HepG2 (cell line): ENCODE results near the gene MED12L. TPM values are rescaled to one million over a fixed set of nuclear protein-coding genes. Genes with fewer than 3 reads are reported as not detected.

Experiments
- ATAC-seq: fragments of 200-7000 bp; cut with Tn5 transposase; 3 replicates; pipeline ENCODE4 v1.9.1; 2020; ENCODE audit warnings: mild to moderate bottlenecking, moderate library complexity
- BruUV-seq: library from RNA; stranded (reverse); fragments of 400-500 nt; replicated peaks from 2 replicates; lab custom pipeline; 2021; lab: Mats Ljungman, UMichigan
- CTCF ChIA-PET: fragments of 300-600 bp; formaldehyde crosslinking; extraction: SDS; loops from one replicate; lab custom pipeline; 2021; ENCODE audit warnings: low total read pairs, inconsistent platforms, low intra/inter-chr PET ratio; lab: Yijun Ruan, JAX
- POLR2A ChIA-PET: fragments of 350-600 bp; sonication (Branson Sonifier 250); formaldehyde crosslinking; loops from one replicate; lab custom pipeline; 2020; ENCODE audit warnings: antibody characterized with exemption, inconsistent platforms; lab: Yijun Ruan, JAX
- DNase-seq: peaks from one replicate; pipeline ENCODE4 v3.0.0-alpha.2; 2015; ENCODE audit warnings: low spot score
- FAIRE-seq: peaks from 3 replicates; lab custom pipeline; 2011; peaks lifted over from hg19 to GRCh38; lab: Jason Lieb, UNC
- H2AFZ ChIP-seq: one replicate; pipeline ENCODE4 v1.6.1; 2011; ENCODE audit warnings: low read length, inconsistent platforms
- H3K27ac ChIP-seq: fragments of 300-600 bp; 3 replicates; pipeline ENCODE4 v1.8.0; 2011; ENCODE audit warnings: mixed run types, mild to moderate bottlenecking, mixed read lengths, low read length, inconsistent platforms; ENCODE audit not compliant: insufficient read depth; ENCODE audit errors: extremely low read length
- H3K27me3 ChIP-seq, 2 experiments: fragments of 200-600 bp in 1 of 2; 2 replicates in 1 of 2; 3 replicates in 1 of 2; pipeline versions ENCODE4 v1.6.0 to v1.8.0; 2011; ENCODE audit warnings: low read length in 2 of 2, mild to moderate bottlenecking in 2 of 2, moderate library complexity in 2 of 2, inconsistent platforms in 1 of 2; ENCODE audit not compliant: insufficient read depth in 2 of 2, control insufficient read depth in 1 of 2
- H3K36me3 ChIP-seq, 2 experiments: fragments of 200-600 bp in 1 of 2; replicated peaks in 1 of 2; 2 replicates in 1 of 2; 3 replicates in 1 of 2; pipeline versions ENCODE4 v1.5.1 to v1.8.0; 2011; ENCODE audit warnings: low read length in 2 of 2, inconsistent platforms in 1 of 2; ENCODE audit not compliant: insufficient read depth in 2 of 2, control insufficient read depth in 1 of 2
- H3K4me1 ChIP-seq: 2 replicates; pipeline ENCODE4 v1.5.1; 2012; ENCODE audit warnings: low read length, inconsistent platforms; ENCODE audit not compliant: insufficient read depth
- H3K4me2 ChIP-seq: 2 replicates; pipeline ENCODE4 v1.6.0; 2011; ENCODE audit warnings: low read depth, low read length, inconsistent platforms
- H3K4me3 ChIP-seq, 3 experiments: fragments of 200-600 bp in 1 of 3; sonication (generic), shearing (Covaris generic) in 1 of 3; replicated peaks in 1 of 3; 2 replicates each; pipeline ENCODE4 v1.5.1; 2011 to 2016; ENCODE audit warnings: low read length in 3 of 3, inconsistent platforms in 2 of 3, low read depth in 2 of 3, mild to moderate bottlenecking in 2 of 3, control low read depth in 1 of 3, mixed read lengths in 1 of 3; ENCODE audit not compliant: insufficient read depth in 1 of 3
- H3K79me2 ChIP-seq: one replicate; pipeline ENCODE4 v1.6.1; 2011; ENCODE audit warnings: low read length, inconsistent platforms; ENCODE audit not compliant: insufficient read depth
- H3K9ac ChIP-seq: 2 replicates; pipeline ENCODE4 v1.6.0; 2011; ENCODE audit warnings: mild to moderate bottlenecking, low read depth, low read length, inconsistent platforms; ENCODE audit not compliant: insufficient read depth
- H3K9me3 ChIP-seq: 2 replicates; pipeline ENCODE4 v1.5.1; 2012; ENCODE audit warnings: mild to moderate bottlenecking, low read length
- H4K20me1 ChIP-seq: 2 replicates; pipeline ENCODE4 v1.6.0; 2011; ENCODE audit warnings: inconsistent platforms, mild to moderate bottlenecking, low read length, moderate library complexity; ENCODE audit not compliant: insufficient read depth
- ETV5 ChIP-seq: IDR thresholded peaks from 2 replicates; pipeline ENCODE4 v1.6.1; 2018; ENCODE audit warnings: missing biosample characterization, missing genetic modification reagents, inconsistent platforms, borderline replicate concordance
- PRMT3 ChIP-seq: sonication (generic); formaldehyde crosslinking; IDR thresholded peaks from 2 replicates; pipeline ENCODE4 v1.8.1; 2022; ENCODE audit warnings: low read depth, mild to moderate bottlenecking, moderate library complexity, missing genetic modification reagents, borderline replicate concordance
- RNF2 ChIP-seq: fragments of 450-650 bp; conservative IDR thresholded peaks from 2 replicates; pipeline ENCODE4 v1.6.1; 2016; ENCODE audit warnings: low read depth
- ZNF782 ChIP-seq: sonication (generic); formaldehyde crosslinking; IDR thresholded peaks from 2 replicates; pipeline ENCODE4 v1.4.0; 2020; ENCODE audit warnings: missing genetic modification reagents, mild to moderate bottlenecking, borderline replicate concordance
- WGBS: methylation state at CpG from one replicate; pipeline ENCODE4 v1.1.6; 2017; ENCODE audit warnings: low lambda C conversion rate; 5-methylcytosine and 5-hydroxymethylcytosine counted together
- in situ Hi-C: cut with HindIII; loops from 2 replicates; pipeline ENCODE4 v1.10.0; 2017; ENCODE audit warnings: low pct_unique_long_range_greater_than_20kb; ENCODE audit not compliant: extremely low pct_ligation_motif_present
- intact Hi-C: fragments of 100-400 bp; cut with micrococcal nuclease; formaldehyde crosslinking; loops from one replicate; pipeline ENCODE4 v1.10.0; 2022; ENCODE audit not compliant: unreplicated experiment
- polyA plus RNA-seq, 8 experiments: library from polyadenylated mRNA; depleted of rRNA in 3 of 8; stranded (reverse) in 7 of 8; unstranded in 1 of 8; fragments of >200 nt; fragmentation: Illumina TruSeq in 4 of 8; extraction: Trizol in 4 of 8; gene quantifications; 2 replicates each; pipeline versions ENCODE4 v1.2.1 to v1.2.3, GENCODE V29; 2011 to 2016; ENCODE audit warnings: low read depth in 4 of 8, missing spikeins in 1 of 8, mixed read lengths in 1 of 8; ENCODE audit not compliant: insufficient read depth in 1 of 8
- total RNA-seq, 5 experiments: library from RNA; depleted of rRNA; stranded (reverse); fragments of >200 nt; fragmentation: Illumina TruSeq; extraction: Trizol; gene quantifications; 2 replicates each; pipeline ENCODE4 v1.2.3, GENCODE V29; 2016; ENCODE audit warnings: low read depth in 1 of 5
- TF ChIP-seq, protein P1 (sequence below): sonication (generic); formaldehyde crosslinking; IDR thresholded peaks from 2 replicates; pipeline ENCODE4; 2020; ENCODE audit warnings: missing genetic modification reagents, mild to moderate bottlenecking, borderline replicate concordance
- TF ChIP-seq, protein P2 (sequence below): sonication (generic); formaldehyde crosslinking; IDR thresholded peaks from 2 replicates; pipeline ENCODE4 v1.5.0; 2020; ENCODE audit warnings: mild to moderate bottlenecking, missing genetic modification reagents

The MED12L gene
- total and polyA plus RNA-seq, 2 of the 13 experiments (the other 11 are each of a cell fraction or from before 2014, with no cell fraction given) = 0.07 to 0.64 TPM

DNA sequence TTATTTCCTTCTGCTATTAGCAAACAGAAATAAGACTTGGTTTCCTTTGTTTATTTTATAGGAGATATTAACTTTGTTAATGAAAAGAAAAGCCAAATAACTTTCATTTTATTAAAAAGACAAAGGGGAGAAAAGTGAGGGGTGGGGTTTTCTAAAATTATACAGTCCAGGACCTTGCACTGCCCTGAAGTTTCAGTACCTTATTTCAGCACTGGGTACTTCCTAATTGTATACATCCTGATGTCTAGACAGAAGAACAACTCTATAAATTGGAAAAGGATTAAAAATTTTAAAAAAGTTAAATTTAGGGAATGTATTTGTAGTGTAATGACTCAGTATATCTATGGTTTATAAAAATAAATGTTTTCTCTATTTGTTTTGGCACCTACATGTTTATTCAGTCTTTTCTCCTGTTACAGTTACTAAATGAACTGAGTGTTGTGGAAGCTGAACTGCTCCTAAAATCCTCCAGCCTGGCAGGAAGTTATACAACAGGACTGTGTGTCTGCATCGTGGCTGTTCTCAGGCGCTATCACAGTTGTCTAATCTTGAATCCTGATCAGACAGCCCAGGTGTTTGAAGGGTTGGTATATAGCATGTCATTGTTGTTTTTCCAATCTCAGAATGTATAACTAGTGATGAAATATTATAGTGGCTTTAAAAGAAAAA is 271.5 kb downstream of the MED12L start:
- intact Hi-C loops (no loop called here), in situ Hi-C loops (no loop called here)
- ATAC-seq (no peak), FAIRE-seq (no peak), DNase-seq (no peak)
- Histone ChIP-seq H3K27ac (no peak overlapping the region), H3K79me2 (no peaks in the 10 kb centered on the region), H3K4me3 (no peak overlapping the region), H3K4me2 (no peak overlapping the region), H2AFZ (no peak overlapping the region), H3K36me3 (no peaks in the 10 kb centered on the region), H3K27me3 (no peaks in the 10 kb centered on the region), H3K9ac (no peak overlapping the region), H3K4me1 (no peaks in the 10 kb centered on the region), H4K20me1 (no peaks in the 10 kb centered on the region), H3K9me3 (no peaks in the 10 kb centered on the region)
- CTCF ChIA-PET = no interaction called here
- POLR2A ChIA-PET = no interaction called here
- TF ChIP-seq ZNF782 (CRISPR knock-in tag) (no peak), PRMT3 (no peak), ETV5 (CRISPR knock-in tag) (no peak), RNF2 (no peak)
- TF ChIP-seq, protein P1, sequence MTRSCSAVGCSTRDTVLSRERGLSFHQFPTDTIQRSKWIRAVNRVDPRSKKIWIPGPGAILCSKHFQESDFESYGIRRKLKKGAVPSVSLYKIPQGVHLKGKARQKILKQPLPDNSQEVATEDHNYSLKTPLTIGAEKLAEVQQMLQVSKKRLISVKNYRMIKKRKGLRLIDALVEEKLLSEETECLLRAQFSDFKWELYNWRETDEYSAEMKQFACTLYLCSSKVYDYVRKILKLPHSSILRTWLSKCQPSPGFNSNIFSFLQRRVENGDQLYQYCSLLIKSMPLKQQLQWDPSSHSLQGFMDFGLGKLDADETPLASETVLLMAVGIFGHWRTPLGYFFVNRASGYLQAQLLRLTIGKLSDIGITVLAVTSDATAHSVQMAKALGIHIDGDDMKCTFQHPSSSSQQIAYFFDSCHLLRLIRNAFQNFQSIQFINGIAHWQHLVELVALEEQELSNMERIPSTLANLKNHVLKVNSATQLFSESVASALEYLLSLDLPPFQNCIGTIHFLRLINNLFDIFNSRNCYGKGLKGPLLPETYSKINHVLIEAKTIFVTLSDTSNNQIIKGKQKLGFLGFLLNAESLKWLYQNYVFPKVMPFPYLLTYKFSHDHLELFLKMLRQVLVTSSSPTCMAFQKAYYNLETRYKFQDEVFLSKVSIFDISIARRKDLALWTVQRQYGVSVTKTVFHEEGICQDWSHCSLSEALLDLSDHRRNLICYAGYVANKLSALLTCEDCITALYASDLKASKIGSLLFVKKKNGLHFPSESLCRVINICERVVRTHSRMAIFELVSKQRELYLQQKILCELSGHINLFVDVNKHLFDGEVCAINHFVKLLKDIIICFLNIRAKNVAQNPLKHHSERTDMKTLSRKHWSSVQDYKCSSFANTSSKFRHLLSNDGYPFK = no peak
- TF ChIP-seq, protein P2, sequence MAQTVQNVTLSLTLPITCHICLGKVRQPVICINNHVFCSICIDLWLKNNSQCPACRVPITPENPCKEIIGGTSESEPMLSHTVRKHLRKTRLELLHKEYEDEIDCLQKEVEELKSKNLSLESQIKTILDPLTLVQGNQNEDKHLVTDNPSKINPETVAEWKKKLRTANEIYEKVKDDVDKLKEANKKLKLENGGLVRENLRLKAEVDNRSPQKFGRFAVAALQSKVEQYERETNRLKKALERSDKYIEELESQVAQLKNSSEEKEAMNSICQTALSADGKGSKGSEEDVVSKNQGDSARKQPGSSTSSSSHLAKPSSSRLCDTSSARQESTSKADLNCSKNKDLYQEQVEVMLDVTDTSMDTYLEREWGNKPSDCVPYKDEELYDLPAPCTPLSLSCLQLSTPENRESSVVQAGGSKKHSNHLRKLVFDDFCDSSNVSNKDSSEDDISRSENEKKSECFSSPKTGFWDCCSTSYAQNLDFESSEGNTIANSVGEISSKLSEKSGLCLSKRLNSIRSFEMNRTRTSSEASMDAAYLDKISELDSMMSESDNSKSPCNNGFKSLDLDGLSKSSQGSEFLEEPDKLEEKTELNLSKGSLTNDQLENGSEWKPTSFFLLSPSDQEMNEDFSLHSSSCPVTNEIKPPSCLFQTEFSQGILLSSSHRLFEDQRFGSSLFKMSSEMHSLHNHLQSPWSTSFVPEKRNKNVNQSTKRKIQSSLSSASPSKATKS (CRISPR knock-in tag) = no peak
- no TSS peak for BruUV-seq
- 43% methylated on average over 2 of the region's 2 CpGs for WGBS
